Neural cell (in vitro differentiated cells): ENCODE results near the gene CKAP5.

Experiments used
- EP300 ChIP-seq: fragments of 450-650 bp; conservative IDR thresholded peaks from 2 replicates; pipeline ENCODE4 v1.6.1; 2014; ENCODE audit warnings: antibody characterized with exemption, mild to moderate bottlenecking, moderate library complexity; ENCODE audit not compliant: poor library complexity, severe bottlenecking
- EZH2 ChIP-seq: fragments of 200-600, 300-800 bp; shearing (Covaris generic), sonication (generic); IDR thresholded peaks from 2 replicates; pipeline ENCODE4 v1.6.1; 2014; ENCODE audit warnings: antibody characterized with exemption, low read length, borderline replicate concordance, mild to moderate bottlenecking; ENCODE audit not compliant: insufficient read depth, poor library complexity, severe bottlenecking
- RAD21 ChIP-seq: fragments of 450-650 bp; conservative IDR thresholded peaks from 2 replicates; pipeline ENCODE4 v1.6.1; 2014; ENCODE audit warnings: antibody characterized with exemption, mild to moderate bottlenecking, moderate library complexity
- TAF1 ChIP-seq: IDR thresholded peaks from 2 replicates; pipeline ENCODE4 v1.6.1; 2012; ENCODE audit warnings: low read depth
- TF ChIP-seq, protein P1 (sequence below): fragments of 450-650 bp; IDR thresholded peaks from 2 replicates; pipeline ENCODE4 v1.5.1; 2014; ENCODE audit warnings: antibody characterized with exemption, mild to moderate bottlenecking, moderate library complexity; ENCODE audit not compliant: poor library complexity, severe bottlenecking
- TF ChIP-seq, protein P2 (sequence below): IDR thresholded peaks from 2 replicates; pipeline ENCODE4 v1.6.1; 2012; ENCODE audit warnings: borderline replicate concordance

DNA sequence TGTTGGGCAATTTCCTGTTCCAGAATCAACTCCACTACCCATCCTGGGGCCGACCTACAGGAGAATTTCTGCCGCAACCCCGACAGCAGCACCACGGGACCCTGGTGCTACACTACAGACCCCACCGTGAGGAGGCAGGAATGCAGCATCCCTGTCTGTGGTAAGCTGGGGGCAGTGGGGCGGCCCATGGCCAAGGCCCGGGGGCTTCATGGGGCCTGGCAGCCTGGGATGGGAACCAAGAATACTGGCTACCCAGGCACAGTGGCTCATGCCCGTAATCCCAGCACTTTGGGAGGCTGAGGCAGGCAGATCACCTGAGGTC, 122.8 kb downstream of the CKAP5 start:
- TF ChIP-seq RAD21, result no peak
- TF ChIP-seq, protein P1, sequence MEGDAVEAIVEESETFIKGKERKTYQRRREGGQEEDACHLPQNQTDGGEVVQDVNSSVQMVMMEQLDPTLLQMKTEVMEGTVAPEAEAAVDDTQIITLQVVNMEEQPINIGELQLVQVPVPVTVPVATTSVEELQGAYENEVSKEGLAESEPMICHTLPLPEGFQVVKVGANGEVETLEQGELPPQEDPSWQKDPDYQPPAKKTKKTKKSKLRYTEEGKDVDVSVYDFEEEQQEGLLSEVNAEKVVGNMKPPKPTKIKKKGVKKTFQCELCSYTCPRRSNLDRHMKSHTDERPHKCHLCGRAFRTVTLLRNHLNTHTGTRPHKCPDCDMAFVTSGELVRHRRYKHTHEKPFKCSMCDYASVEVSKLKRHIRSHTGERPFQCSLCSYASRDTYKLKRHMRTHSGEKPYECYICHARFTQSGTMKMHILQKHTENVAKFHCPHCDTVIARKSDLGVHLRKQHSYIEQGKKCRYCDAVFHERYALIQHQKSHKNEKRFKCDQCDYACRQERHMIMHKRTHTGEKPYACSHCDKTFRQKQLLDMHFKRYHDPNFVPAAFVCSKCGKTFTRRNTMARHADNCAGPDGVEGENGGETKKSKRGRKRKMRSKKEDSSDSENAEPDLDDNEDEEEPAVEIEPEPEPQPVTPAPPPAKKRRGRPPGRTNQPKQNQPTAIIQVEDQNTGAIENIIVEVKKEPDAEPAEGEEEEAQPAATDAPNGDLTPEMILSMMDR, result no peak
- no peak for TF ChIP-seq EZH2
- TF ChIP-seq EP300, result no peak
- TF ChIP-seq TAF1, result no peak
- TF ChIP-seq, protein P2, sequence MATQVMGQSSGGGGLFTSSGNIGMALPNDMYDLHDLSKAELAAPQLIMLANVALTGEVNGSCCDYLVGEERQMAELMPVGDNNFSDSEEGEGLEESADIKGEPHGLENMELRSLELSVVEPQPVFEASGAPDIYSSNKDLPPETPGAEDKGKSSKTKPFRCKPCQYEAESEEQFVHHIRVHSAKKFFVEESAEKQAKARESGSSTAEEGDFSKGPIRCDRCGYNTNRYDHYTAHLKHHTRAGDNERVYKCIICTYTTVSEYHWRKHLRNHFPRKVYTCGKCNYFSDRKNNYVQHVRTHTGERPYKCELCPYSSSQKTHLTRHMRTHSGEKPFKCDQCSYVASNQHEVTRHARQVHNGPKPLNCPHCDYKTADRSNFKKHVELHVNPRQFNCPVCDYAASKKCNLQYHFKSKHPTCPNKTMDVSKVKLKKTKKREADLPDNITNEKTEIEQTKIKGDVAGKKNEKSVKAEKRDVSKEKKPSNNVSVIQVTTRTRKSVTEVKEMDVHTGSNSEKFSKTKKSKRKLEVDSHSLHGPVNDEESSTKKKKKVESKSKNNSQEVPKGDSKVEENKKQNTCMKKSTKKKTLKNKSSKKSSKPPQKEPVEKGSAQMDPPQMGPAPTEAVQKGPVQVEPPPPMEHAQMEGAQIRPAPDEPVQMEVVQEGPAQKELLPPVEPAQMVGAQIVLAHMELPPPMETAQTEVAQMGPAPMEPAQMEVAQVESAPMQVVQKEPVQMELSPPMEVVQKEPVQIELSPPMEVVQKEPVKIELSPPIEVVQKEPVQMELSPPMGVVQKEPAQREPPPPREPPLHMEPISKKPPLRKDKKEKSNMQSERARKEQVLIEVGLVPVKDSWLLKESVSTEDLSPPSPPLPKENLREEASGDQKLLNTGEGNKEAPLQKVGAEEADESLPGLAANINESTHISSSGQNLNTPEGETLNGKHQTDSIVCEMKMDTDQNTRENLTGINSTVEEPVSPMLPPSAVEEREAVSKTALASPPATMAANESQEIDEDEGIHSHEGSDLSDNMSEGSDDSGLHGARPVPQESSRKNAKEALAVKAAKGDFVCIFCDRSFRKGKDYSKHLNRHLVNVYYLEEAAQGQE, result no peak
